ENCODE data around the gene SLC24A5. TPM values are rescaled to one million over a fixed set of nuclear protein-coding genes. Genes with fewer than 3 reads are reported as not detected.

SLC24A5 gene
- total RNA-seq, 1 experiment from 2014 or later, result not detected

DNA sequence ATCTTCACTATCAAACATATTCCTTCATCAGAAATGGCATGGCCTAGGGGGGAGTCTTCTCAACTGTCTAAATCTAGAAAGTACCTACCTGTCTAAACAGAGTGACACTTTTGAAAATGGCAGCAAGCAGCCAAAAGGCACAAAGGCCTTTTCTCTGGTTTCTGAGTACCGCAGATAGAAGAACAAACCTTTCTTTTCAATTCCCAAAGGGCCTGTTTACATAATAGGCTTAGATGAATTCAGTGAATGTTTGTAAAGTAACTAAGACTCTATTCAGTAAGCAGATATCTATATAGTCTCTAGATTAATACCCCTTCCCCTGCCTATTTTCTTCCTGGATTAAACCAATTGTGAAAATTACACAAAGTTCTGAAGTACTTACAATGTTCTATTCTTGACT is 50.2 kb downstream of the SLC24A5 start:
- H3K9me3 Mint-ChIP-seq, result no peaks in the 10 kb centered on the region
- H3K79me1 ChIP-seq (ENCODE audit: insufficient read depth, low read depth, low read length, poor library complexity, severe bottlenecking), result no peaks in the 10 kb centered on the region
- TF ChIP-seq, protein P1, sequence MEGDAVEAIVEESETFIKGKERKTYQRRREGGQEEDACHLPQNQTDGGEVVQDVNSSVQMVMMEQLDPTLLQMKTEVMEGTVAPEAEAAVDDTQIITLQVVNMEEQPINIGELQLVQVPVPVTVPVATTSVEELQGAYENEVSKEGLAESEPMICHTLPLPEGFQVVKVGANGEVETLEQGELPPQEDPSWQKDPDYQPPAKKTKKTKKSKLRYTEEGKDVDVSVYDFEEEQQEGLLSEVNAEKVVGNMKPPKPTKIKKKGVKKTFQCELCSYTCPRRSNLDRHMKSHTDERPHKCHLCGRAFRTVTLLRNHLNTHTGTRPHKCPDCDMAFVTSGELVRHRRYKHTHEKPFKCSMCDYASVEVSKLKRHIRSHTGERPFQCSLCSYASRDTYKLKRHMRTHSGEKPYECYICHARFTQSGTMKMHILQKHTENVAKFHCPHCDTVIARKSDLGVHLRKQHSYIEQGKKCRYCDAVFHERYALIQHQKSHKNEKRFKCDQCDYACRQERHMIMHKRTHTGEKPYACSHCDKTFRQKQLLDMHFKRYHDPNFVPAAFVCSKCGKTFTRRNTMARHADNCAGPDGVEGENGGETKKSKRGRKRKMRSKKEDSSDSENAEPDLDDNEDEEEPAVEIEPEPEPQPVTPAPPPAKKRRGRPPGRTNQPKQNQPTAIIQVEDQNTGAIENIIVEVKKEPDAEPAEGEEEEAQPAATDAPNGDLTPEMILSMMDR (conservative IDR thresholded peaks at IDR 0.05), result no peak
- peaks cover 29% of the 10 kb centered on the region; the same call in 1 of the 2 replicates for H3K79me2 ChIP-seq (ENCODE audit: insufficient read depth, low read length)
- H4K8ac ChIP-seq (replicated peaks; ENCODE audit: insufficient read length, low read depth, low read length), result no peak overlapping the region
- no peak overlapping the region for H4K91ac ChIP-seq (ENCODE audit: insufficient read length, low read depth, low read length)
- no peak overlapping the region for H2AFZ ChIP-seq (ENCODE audit: low read length)
- no peak overlapping the region for H2AK5ac ChIP-seq (ENCODE audit: insufficient read length, low read length)
- peaks cover 2% of the 10 kb centered on the region; the same call in 1 of the 2 replicates for H3K4me1 ChIP-seq (ENCODE audit: insufficient read depth, low read length)
- H3K23me2 ChIP-seq (ENCODE audit: insufficient read length, low read depth, low read length, poor library complexity, severe bottlenecking), result no peaks in the 10 kb centered on the region
- H3K9ac ChIP-seq (ENCODE audit: extremely low read depth, insufficient read length, low read length), result no peak overlapping the region
- no peak overlapping the region for H2BK5ac ChIP-seq (ENCODE audit: insufficient read length, low read length)
- H3K18ac ChIP-seq (ENCODE audit: insufficient read length, low read depth, low read length), result no peak overlapping the region
- no peak overlapping the region for H3K4me3 Mint-ChIP-seq
- H3K14ac ChIP-seq (ENCODE audit: insufficient read depth, low read length), result no peak overlapping the region
- no peak overlapping the region for H3T11ph ChIP-seq (ENCODE audit: low read length)
- peaks cover 46 to 49% of the 10 kb centered on the region in 2 experiments for H3K4me1 Mint-ChIP-seq
- no peak overlapping the region for H3K56ac ChIP-seq (ENCODE audit: insufficient read length, low read depth, low read length)
- no peak overlapping the region for H3K23ac ChIP-seq (ENCODE audit: insufficient read length, low read depth, low read length)
- no peak overlapping the region for H3K4me2 ChIP-seq (ENCODE audit: insufficient read depth, insufficient read length, low read length)
- H3K36me3 Mint-ChIP-seq (ENCODE audit: insufficient read depth in 1 of 3, low read depth in 3 of 3), result peaks cover 5 to 25% (median 23%) of the 10 kb centered on the region in 3 experiments
- no peak overlapping the region for H3K27ac ChIP-seq (ENCODE audit: insufficient read length, low read depth, low read length)
- no peak overlapping the region for H2BK120ac ChIP-seq (ENCODE audit: low read depth, low read length, poor library complexity, severe bottlenecking)
- no peak overlapping the region for H3K4ac ChIP-seq (ENCODE audit: low read depth, low read length)
- no peak overlapping the region for H2BK20ac ChIP-seq (ENCODE audit: low read depth, low read length, poor library complexity, severe bottlenecking)
- no peak overlapping the region for H2BK15ac ChIP-seq (ENCODE audit: low read depth, low read length)
- no peak overlapping the region for H4K5ac ChIP-seq (ENCODE audit: insufficient read length, low read depth, low read length)
- H3K9me3 ChIP-seq (ENCODE audit: control insufficient read depth, low read depth, low read length), result no peaks in the 10 kb centered on the region
- H3K27me3 Mint-ChIP-seq (ENCODE audit: low read depth), result no peaks in the 10 kb centered on the region
- H4K20me1 ChIP-seq (ENCODE audit: control insufficient read depth, insufficient read depth, insufficient read length), result no peaks in the 10 kb centered on the region
- peak overlapping the region in 1 of 3 experiments; percentile 69; a peak in 1 of 7 replicates for H3K27ac Mint-ChIP-seq
- H2BK12ac ChIP-seq (ENCODE audit: insufficient read length, low read depth, low read length), result no peak overlapping the region
- DNase-seq, result no peak
- no CpG with 5 or more reads among the region's 1 CpG for WGBS (ENCODE audit: extremely low coverage, insufficient read length, low lambda C conversion rate)
- no peaks in the 10 kb centered on the region for H3K27me3 ChIP-seq (ENCODE audit: insufficient read depth, low read length)
